NT2/D1 (cell line): Measurements from ENCODE around the gene TCAP.
"Not testable (repeated sequence)": the region's sequence is repeated elsewhere in the genome, so short reads cannot be mapped to it uniquely, and the experiment has no call there.

Experiments used
- DNase-seq: peaks from one replicate; pipeline ENCODE4 v3.0.0-alpha.2; 2011; ENCODE audit warnings: low read depth, low spot score
- H3K27me3 ChIP-seq: 2 replicates; pipeline ENCODE4 v1.6.0; 2011; ENCODE audit warnings: mild to moderate bottlenecking; ENCODE audit not compliant: insufficient read length, insufficient read depth
- H3K36me3 ChIP-seq: 2 replicates; pipeline ENCODE4 v1.6.1; 2011; ENCODE audit warnings: mild to moderate bottlenecking, low read length, mixed read lengths; ENCODE audit not compliant: insufficient read depth, insufficient read length
- H3K4me1 ChIP-seq: 2 replicates; pipeline ENCODE4 v1.5.1; 2011; ENCODE audit not compliant: insufficient read depth, insufficient read length
- H3K4me3 ChIP-seq: 2 replicates; pipeline ENCODE4 v1.5.1; 2011; ENCODE audit warnings: low read depth; ENCODE audit not compliant: insufficient read length
- H3K9ac ChIP-seq: 2 replicates; pipeline ENCODE4 v1.6.0; 2011; ENCODE audit warnings: low read depth; ENCODE audit not compliant: insufficient read length
- H3K9me3 ChIP-seq: 2 replicates; pipeline ENCODE4 v1.5.1; 2011; ENCODE audit warnings: mild to moderate bottlenecking, low read length; ENCODE audit not compliant: insufficient read depth
- SUZ12 ChIP-seq: IDR thresholded peaks from 2 replicates; pipeline ENCODE4 v1.6.1; 2011; ENCODE audit not compliant: insufficient read length, insufficient read depth; ENCODE audit errors: extremely low read depth
- YY1 ChIP-seq: IDR thresholded peaks from 2 replicates; pipeline ENCODE4 v1.6.1; 2011; ENCODE audit not compliant: insufficient read length, insufficient read depth
- ZNF274 ChIP-seq: IDR thresholded peaks from 2 replicates; pipeline ENCODE4 v1.6.1; 2011; ENCODE audit warnings: mild to moderate bottlenecking, low read depth, low read length

TCAP gene

DNA sequence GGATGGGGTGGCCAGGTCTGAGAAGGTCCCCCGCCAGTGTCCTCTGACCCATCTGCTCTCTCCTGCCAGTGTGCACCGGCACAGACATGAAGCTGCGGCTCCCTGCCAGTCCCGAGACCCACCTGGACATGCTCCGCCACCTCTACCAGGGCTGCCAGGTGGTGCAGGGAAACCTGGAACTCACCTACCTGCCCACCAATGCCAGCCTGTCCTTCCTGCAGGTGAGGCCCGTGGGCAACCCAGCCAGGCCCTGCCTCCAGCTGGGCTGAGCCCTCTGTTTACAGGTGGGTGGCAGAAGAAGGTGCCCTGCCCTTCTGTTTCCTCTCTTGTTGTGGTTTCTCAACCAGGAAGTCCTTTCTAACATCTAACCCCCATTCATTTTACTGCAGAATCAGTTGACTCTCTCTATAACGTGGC is 41.8 kb downstream of the TCAP start:
- DNase-seq = no peak
- Histone ChIP-seq H3K9ac (no peak overlapping the region), H3K36me3 (peaks cover 69% of the 10 kb centered on the region), H3K9me3 (no peaks in the 10 kb centered on the region), H3K4me1 (peaks cover 24% of the 10 kb centered on the region), H3K4me3 (no peak overlapping the region), H3K27me3 (no peaks in the 10 kb centered on the region)
- no peak for TF ChIP-seq ZNF274
- no peak for TF ChIP-seq SUZ12
- TF ChIP-seq YY1 = no peak

DNA sequence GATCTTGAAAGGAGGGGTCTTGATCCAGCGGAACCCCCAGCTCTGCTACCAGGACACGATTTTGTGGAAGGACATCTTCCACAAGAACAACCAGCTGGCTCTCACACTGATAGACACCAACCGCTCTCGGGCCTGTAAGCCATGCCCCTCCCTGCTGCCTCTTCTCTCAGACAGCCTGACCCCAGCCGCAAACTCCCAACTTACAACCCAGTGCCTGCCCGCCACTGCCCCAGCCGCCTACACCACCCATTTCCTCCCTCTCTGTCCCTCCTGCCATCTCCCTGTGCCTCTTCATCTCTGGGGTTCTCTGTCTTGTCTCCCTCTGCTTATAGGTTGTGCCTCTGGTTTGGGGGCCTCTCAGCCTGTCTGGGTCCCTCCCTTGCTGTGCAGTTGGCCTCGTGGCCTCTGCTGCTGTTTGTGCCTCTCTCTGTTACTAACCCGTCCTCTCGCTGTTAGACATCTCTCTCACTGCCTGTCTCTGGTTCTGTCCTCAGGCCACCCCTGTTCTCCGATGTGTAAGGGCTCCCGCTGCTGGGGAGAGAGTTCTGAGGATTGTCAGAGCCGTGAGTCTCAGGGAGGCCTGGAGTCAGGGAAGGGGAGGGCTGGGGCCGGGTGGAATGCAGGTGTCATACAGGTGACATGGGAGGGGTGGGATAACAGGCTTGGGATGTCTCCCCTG is 44.3 kb downstream of the TCAP start:
- H3K27me3 ChIP-seq = no peaks in the 10 kb centered on the region
- TF ChIP-seq SUZ12 = no peak
- no peak for TF ChIP-seq YY1
- no peak for TF ChIP-seq ZNF274
- H3K9me3 ChIP-seq = no peaks in the 10 kb centered on the region
- DNase-seq = no peak
- H3K36me3 ChIP-seq = peaks cover 73% of the 10 kb centered on the region
- H3K9ac ChIP-seq = no peak overlapping the region
- H3K4me1 ChIP-seq = peaks cover 18% of the 10 kb centered on the region
- H3K4me3 ChIP-seq = no peak overlapping the region

DNA sequence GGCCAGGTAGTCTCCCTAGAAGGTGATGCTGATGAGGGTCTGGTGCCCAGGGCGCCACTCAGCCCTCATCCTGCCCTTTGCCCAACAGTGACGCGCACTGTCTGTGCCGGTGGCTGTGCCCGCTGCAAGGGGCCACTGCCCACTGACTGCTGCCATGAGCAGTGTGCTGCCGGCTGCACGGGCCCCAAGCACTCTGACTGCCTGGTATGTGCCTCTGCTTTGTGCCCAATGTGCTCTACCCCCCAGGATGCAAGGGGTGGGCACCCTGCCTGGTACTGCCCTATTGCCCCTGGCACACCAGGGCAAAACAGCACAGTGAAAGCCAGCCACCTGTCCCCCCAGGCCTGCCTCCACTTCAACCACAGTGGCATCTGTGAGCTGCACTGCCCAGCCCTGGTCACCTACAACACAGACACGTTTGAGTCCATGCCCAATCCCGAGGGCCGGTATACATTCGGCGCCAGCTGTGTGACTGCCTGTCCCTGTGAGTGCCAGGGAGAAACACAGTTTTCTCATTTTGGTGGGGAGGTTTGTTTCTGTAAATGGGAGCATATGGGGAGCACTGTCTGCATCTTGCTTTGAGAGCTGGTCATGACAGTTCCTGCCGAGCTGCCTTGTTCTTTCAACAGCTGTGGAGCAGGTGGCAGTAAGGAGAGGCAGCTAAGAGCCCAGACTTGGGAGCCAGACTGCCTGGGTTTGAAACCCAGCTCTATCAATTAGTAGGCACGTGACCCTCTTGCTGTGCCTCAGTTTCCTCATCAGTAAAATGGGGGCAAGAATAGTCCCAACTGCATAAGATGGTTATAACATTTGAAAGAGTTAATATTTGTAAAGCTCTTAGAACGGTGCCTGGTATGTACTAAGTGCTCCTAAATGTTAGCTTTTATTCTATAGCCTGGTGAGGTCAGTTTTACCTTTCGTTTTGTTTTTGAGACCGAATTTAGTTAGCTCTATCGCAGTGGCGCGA is 45.1 kb downstream of the TCAP start:
- H3K36me3 ChIP-seq = peaks cover 78% of the 10 kb centered on the region
- H3K9ac ChIP-seq = no peak overlapping the region
- peaks cover 10% of the 10 kb centered on the region for H3K4me1 ChIP-seq
- H3K9me3 ChIP-seq = no peaks in the 10 kb centered on the region
- no peak overlapping the region for H3K4me3 ChIP-seq
- TF ChIP-seq YY1 = no peak
- no peak for TF ChIP-seq SUZ12
- TF ChIP-seq ZNF274 = no peak
- H3K27me3 ChIP-seq = no peaks in the 10 kb centered on the region
- DNase-seq = no peak

DNA sequence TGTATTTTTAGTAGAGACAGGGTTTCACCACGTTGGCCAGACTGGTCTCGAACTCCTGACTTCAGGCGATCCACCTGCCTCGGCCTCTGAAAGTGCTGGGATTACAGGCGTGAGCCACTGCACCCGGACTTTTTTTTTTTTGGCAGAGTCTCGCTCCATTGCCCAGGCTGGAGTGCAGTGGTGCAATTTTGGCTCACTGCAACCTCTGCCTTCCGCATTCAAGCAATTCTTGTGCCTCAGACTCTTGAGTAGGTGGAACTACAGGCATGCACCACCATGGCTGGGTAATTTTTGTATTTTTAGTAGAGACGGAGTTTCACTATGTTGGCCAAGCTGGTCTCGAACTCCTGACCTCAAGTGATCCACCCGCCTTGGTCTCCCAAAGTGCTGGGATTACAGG is 45.9 kb downstream of the TCAP start:
- H3K9me3 ChIP-seq, H3K4me1 ChIP-seq, H3K27me3 ChIP-seq, H3K9ac ChIP-seq, H3K4me3 ChIP-seq, DNase-seq: not testable (repeated sequence)
- peaks cover 82% of the 10 kb centered on the region for H3K36me3 ChIP-seq

DNA sequence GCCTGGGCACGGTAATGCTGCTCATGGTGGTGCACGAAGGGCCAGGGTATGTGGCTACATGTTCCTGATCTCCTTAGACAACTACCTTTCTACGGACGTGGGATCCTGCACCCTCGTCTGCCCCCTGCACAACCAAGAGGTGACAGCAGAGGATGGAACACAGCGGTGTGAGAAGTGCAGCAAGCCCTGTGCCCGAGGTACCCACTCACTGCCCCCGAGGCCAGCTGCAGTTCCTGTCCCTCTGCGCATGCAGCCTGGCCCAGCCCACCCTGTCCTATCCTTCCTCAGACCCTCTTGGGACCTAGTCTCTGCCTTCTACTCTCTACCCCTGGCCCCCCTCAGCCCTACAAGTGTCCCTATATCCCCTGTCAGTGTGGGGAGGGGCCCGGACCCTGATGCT is 46.7 kb downstream of the TCAP start:
- H3K9ac ChIP-seq = no peak overlapping the region
- peaks cover 6% of the 10 kb centered on the region for H3K4me1 ChIP-seq
- H3K36me3 ChIP-seq = peaks cover 83% of the 10 kb centered on the region
- no peak for TF ChIP-seq ZNF274
- no peak for TF ChIP-seq SUZ12
- TF ChIP-seq YY1 = no peak
- DNase-seq = no peak
- no peaks in the 10 kb centered on the region for H3K27me3 ChIP-seq
- H3K4me3 ChIP-seq = no peak overlapping the region
- H3K9me3 ChIP-seq = no peaks in the 10 kb centered on the region

DNA sequence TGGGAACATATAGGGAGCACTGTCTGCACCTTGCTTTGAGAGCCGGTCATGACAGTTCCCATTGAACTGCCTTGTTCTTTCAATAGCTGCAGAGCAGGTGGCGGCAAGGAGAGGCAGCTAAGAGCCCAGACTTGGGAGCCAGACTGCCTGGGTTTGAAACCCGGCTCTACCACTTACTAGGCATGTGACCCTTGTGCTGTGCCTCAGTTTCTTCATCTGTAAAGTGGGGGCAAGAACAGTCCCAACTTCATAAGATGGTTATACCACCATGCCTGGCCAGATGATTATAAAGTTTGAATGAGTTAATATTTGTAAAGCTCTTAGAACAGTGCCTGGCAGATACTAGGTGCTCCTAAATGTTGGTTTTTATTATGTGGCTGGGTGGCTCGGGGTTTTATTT is 49.1 kb downstream of the TCAP start:
- H3K27me3 ChIP-seq = no peaks in the 10 kb centered on the region
- H3K9me3 ChIP-seq = no peaks in the 10 kb centered on the region
- H3K36me3 ChIP-seq = peaks cover 84% of the 10 kb centered on the region
- H3K4me3 ChIP-seq = no peak overlapping the region
- no peak for DNase-seq
- no peak overlapping the region for H3K9ac ChIP-seq
- no peak for TF ChIP-seq SUZ12
- TF ChIP-seq YY1 = no peak
- TF ChIP-seq ZNF274 = no peak
- peaks cover 2% of the 10 kb centered on the region for H3K4me1 ChIP-seq

DNA sequence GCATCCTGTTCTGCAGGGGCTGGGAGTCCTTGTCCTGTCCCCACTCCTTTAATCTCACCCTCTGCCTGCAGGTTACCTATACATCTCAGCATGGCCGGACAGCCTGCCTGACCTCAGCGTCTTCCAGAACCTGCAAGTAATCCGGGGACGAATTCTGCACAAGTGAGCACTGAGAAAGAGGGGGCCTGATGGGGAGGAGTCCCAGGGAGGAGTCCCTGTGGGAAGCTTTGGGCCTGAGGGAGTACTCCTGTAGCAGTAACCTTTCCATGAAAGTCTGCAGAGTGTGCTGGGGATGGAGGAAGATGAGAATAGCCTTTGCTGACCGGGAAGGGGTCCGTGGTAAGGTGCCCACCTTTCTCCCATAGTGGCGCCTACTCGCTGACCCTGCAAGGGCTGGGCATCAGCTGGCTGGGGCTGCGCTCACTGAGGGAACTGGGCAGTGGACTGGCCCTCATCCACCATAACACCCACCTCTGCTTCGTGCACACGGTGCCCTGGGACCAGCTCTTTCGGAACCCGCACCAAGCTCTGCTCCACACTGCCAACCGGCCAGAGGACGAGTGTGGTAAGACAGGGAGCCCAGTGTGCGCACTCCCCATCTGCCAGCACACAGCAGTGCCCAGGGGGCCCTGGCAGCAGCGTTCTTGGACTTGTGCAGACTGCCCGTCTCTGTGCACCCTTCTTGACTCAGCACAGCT is 50.4 kb downstream of the TCAP start:
- H3K36me3 ChIP-seq = peaks cover 83% of the 10 kb centered on the region
- peaks cover 2% of the 10 kb centered on the region for H3K4me1 ChIP-seq
- no peak for DNase-seq
- no peak for TF ChIP-seq YY1
- no peak for TF ChIP-seq ZNF274
- no peak for TF ChIP-seq SUZ12
- H3K9ac ChIP-seq = no peak overlapping the region
- H3K4me3 ChIP-seq = no peak overlapping the region
- H3K9me3 ChIP-seq = no peaks in the 10 kb centered on the region
- no peaks in the 10 kb centered on the region for H3K27me3 ChIP-seq
